Stimulated activated CD8-positive, alpha-beta memory T cell treated with anti-CD3 and anti-CD28 coated beads, Interleukin-12 subunit alpha, Interleukin-12 subunit beta, amount 100 ng/mL, for 24 hours (primary cell): ENCODE data around the gene VSTM1.
"Not testable (repeated sequence)": the region's sequence is repeated elsewhere in the genome, so short reads cannot be mapped to it uniquely, and the experiment has no call there.

ENCODE experiments used
- DNase-seq: peaks from one replicate; pipeline ENCODE4 v3.0.0-alpha.2; 2020; ENCODE audit errors: extremely low read depth

VSTM1 gene

DNA sequence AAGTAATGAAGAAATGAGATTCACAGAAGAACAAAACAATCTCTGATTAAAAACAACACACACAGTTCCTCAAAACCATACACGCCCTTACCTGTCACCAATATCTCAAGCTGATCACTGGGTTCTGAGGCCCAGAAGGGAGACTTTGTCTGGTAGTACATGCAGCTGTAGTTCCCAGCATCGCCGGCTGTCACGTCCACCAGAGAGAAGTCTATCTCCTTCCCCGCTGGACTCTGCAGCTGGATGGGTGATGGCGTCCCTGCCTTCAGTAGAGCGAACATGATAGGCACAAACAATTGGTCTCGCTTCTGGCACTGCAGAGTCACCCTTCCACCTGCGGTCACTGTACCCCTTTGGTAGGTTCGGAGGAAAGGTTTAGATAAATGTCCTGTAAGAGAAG, 10.1 kb upstream of the VSTM1 start:
- DNase-seq: no peak

DNA sequence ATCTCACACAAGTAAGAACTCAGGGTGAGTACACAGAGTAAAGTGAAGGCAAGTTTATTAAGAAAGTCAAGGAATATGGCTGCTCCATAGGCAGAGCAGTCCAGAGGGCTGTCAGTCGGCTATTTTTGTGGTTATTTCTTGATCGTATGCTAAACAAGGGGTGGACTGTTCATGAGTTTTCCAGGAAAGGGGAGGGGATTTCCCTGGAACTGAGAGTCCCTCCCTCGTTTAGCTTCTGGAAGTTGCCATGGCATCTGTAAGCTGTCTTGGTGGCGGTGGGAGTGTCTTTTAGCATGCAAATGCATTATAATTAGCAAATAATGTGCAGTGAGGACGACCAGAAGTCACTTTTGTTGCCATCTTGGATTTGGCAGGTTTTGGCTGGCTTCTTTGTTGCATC, 5.8 kb upstream of the VSTM1 start:
- no peak for DNase-seq

DNA sequence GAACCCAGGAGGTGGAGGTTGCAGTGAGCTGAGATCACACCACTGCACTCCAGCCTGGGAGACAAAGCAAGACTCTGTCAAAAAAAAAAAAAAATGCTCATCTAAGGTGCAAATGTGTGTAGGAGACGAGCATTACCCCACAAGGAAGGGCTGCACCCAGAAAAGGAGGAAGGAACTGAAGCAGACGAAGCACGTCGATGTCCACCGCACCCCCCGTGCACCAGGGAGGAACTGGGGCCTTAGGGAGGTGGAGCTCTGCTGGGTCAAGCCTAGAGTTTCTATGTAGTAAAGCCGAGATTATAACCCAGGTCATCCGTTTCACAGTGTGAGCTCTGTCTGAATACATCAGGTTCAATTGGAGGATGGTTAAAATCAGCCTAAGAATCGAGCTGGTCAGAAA, 1.1 kb downstream of the VSTM1 start:
- DNase-seq: no peak

DNA sequence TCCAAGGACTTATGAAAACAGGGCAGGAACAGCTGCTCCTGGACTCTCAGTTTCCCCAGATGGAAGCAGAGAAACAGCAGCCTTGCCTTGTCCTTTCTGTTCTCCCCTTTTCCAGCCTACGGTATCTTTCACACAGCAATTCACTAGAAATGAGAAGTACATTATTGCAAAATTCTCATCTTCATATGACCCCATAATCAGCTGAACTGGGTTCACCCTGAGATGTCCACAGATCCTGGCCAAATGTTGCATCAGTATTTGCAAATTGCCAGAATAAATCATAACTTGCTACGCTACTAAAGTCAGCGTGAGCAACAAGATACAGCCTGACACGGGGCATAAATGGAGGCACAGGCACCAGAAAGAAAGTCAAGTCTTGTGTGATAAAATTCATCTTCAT, 16.1 kb downstream of the VSTM1 start:
- no peak for DNase-seq

DNA sequence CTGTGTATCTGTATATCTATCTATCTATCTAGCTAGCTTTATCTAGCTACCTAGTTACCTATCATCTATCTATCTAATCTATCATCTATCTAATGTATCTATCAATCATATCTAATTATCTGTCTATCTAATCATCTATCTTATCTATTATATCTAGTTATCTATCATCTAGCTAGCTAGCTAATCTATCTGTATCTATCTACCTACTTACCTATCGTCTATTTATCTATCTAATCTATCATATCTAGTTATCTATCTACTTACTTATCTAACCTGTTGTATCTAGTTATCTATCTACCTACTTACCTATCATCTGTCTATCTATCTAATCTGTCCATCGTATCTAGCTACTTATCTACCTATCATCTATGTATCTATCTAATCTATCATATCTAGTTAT, 17.9 kb downstream of the VSTM1 start:
- DNase-seq: no peak

DNA sequence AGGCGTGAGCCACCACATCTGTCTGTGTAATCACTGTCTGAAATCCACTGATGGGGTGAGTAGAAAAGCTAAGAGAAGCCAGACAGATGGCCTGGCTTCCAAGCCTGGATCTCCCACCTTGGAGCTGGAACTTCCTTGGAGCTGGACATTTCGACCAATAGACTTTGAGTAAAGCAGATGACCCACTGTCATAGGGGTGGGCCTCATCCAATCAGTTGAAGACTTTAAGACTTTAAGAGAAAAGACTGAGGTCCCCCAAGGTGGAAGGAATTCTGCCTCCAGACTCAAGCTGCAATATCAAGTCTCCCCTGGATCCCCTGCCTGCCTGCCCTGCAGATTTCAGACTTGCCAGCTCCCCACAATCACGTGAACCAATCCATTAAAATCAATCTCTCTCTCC, 20.7 kb downstream of the VSTM1 start:
- no peak for DNase-seq

DNA sequence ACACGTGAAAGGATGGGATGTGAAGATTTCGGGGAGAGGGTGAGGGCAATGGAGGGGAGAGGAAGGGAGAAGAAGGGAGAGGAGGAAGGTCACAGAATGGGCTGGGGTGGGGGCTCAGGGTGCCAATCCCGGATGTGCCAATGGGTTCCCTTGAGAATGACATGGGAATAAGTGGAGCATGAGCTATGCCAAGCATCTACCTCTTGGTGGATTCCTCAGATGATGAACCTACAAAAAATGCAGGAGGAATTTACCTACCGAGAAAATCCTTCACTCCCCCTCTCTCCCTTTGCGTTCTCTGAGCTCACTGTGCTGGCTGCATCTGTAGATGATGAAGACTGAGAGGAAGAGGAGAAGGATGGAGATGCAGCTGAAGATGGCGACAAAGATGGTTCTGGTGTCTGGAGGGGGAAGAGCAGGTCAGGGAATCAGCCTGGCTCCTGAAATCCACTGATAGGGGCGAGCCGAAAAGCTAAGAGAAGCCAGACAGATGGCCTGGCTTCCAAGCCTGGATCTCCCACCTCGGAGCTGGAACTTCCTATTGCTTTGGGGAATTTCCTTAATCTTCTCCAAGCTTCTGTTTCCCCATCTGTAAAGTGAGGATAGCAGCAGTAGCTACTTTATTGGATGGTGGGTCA, 21.6 kb downstream of the VSTM1 start:
- no peak for DNase-seq

DNA sequence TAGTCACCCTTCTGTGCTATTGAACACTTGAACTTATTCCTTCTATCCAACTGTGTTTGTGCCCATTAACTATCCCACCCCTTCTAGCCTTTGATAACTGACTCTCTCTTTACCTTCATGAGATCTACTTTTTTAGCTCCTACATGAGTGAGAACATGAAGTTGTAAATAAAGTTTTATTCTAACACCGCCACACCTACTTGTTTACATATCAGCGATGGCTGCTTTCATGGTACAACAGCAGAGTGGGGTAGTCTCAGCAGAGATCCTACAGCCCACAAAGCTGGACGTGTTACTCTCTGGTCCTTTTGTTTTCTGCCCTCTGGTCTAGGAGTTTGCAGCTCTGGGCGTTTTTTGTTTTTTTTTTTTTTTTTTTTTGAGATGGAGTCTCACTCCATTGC, 23.7 kb downstream of the VSTM1 start:
- no peak for DNase-seq

DNA sequence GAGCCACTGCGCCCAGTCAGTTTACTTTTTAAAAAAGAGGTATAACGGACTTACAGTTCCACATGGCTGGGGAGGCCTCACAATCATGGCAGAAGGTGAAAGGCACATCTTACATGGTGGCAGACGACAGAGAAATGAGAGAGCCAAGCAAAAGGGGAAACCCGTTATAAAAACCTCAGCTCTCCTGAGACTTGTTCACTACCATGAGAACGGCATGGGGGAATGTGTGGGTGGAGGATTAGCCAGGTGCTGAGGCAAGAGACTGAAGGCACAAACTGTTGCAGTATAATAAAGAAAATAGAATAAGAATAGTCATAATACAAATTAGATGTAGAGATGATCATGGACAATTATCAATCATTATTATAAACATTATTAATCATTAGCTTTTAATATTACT, 27.2 kb downstream of the VSTM1 start:
- not testable (repeated sequence) for DNase-seq

DNA sequence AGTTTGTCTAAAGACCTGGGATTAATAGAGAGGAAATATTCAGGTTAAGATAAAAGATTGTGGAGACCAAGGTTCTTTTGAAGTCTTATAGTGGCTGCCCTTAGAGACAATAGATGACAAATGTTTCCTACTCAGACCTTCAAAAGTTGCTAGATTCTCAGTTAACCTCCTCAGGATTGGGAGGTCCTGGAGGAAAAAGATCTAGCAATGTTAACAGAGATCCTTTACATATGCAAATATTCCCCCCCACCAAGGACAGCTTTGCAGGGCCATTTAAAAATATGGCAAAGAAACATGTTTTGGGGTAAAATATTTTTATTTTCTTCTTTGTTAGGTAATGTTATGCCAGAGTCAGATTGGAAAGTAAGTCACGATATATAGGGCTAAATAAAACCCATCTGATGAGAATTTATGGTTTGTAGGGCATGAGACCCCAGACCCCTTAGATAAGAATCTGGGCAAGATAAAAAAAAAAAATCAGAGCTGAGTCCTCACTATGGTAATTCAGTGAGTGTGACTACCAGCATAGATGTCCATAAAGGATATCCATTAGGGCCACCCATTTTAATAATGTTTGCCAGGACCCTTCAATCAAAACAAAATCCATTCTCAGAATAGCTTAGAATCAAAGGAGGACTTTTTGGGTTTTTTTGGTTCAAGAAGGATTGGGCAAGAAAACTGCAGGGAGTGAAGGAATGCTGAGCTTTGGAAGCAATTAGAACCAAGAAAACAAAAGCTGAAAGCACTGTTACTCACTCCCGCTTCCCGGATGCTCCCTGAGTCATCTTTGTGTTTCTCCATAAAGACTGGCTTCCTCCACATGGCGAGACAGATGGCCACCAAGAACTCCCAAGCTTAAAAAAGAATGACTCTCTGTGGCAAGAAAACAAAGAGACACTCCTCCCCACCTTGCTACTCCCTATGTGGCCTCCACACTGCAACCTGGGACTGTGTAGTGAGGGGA, 28.2 kb downstream of the VSTM1 start:
- no peak for DNase-seq

DNA sequence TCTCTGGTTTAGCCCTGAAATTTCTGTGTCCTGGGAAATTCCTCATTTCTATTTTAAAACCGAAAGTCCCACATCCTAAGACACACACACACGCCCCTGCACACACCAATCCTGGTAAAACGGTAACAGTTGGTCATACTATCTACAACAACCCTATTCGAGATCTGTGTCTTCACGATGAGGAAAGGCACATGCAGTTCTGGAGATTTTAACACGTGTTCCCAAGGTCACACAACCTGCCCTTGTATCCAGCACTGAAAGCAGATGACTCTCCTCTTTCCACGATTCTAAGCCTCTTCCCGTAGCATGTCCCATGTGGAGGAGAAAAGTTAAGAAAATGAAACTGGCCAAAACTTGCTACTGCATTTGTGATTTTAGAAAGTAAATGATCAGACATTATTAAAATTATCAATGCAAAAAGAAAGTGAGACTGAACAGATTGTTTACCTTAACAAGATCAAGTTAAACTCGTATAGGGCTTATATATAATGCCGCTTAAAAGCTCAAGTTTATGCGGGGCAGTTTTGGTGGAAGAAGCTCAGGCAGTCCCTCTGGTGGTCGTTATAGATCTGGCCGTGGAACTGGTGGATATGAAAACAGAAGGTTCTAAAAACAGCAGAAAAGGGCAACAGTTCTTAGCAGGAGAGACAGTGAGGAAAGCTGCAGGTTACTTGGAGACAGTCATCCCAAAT, 32.7 kb downstream of the VSTM1 start:
- no peak for DNase-seq

DNA sequence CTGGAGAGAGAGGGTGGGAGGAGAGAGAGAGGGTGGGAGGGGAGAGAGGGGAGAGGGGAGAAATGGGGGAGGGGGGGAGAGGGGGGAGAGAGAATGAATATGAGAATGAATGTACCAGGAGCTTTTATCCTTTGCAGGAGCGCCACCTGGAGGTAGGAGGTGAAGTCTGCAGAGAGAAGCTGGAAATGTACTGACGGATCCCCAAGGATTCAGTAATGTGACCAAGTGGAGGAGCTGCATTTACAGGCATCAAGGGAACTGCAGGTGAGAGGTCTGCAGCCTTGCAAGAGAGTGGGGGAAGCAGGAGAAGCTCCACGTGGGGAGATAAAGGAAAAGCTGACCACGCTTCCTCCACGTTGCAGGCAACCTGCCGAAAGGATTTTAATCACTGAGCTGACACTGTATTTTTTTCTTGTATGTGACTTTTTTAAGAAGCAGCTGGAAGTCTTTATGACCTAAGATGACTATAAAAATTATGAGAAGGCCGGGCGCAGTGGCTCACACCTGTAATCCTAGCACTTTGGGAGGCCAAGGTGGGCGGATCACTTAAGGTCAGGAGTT, 33.7 kb downstream of the VSTM1 start:
- no peak for DNase-seq

DNA sequence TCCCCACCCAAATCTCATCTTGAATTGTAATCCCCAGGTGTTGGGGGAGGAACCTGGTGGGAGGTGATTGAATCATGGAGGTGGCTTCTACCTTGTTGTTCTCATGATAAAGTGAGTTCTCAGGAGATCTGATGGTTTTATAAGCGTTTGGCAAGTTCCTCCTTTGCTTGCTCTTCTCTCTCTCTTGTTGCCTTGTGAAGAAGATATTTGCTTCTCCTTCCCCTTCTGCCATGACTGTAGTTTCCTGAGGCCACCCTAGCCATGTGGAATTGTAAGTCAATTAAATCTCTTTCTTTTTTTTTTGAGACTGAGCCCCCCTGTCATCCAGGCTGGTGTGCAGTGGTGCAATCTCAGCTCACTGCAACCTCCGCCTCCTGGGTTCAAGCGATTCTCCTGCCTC, 34.4 kb downstream of the VSTM1 start:
- no peak for DNase-seq

DNA sequence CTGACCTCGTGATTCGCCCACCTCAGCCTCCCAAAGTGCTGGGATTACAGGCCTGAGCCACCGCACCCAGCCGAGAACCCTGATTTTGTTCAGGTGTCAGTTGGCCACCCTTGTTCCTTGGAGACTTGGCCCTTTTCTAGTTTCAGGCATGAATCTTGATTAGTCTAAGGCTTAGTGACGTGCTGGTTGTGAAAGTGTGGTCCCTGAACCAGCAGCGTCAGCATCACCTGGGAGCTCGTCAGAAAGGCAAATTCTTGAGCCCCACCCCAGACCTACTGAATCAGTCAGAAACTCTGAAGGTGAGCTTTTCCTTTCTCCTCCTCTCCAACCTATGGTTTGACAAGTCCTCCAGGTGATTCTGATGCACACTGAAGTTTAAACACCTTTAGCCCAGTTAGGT, 37.0 kb downstream of the VSTM1 start:
- DNase-seq: no peak

DNA sequence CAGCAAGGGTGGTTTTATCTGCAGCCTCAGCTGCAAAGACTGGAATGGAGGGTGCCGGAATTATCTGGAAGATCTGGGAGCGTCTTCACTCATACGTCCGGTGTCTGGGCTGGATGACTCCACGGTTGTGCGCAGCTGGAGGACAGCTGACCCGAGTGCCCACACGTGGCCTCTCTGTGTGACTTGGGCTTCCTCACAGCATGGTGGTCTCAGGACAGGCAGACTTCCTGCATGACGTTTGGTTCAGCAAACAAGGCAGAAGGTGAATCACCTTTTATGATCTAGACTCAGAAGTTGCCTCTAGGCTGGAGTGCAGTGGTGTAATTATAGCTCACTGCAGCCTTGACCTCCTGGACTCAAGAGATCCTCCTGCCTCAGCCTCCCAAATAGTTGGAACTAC, 39.0 kb downstream of the VSTM1 start:
- no peak for DNase-seq

DNA sequence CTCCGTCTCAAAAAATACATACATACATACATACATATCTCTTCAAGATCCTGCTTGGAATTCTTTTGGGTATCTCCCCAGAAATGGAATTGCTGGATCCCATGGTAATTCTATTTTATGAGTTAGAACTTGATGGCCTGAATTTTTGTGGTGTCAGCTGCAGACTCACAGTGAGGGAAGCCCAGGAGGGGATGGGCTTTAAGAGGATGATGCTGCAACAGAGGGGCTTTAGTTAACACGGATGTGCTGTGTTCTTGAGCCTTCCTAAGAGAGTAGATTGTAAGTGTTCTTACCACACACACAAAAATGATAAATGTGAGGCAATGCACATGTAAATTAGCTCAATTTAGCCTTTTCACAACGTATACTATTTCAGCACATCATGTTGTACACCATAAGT, 40.5 kb downstream of the VSTM1 start:
- DNase-seq: no peak

DNA sequence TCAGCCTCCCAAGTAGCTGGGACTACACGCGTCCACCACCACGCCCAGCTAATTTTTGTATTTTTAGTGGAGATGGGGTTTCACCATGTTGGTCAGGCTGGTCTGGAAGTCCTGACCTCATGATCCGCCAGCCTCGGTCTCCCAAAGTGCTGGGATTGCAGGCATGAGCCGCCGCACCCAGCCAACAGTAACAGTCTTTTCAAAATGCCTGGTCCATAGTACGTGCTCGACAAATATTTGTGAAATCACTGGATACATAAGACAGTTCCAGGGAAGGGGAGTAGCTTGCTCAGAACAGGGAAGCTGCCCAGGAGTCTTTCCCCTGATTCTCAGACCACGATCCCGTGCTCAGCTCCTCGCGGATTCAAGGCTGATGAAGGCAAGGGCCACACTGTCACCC, 41.8 kb downstream of the VSTM1 start:
- DNase-seq: no peak

DNA sequence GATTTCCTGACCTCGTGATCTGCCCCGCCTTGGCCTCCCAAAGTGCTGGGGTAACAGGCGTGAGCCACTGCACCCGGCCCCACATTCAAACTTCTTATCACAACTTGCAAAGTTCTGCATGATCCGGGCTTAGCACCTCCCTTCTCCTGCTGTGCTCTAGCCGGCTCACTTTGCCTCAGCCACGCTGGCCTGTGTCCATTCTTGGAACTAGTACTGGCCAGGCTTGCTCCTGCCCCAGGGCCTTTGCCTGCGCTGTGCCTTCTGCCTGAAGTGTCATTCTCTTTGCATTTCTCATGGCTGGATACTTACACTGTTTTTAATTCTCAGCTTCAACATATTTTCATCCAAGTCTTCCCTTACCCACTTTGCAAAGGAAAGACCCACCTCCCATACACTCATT, 42.3 kb downstream of the VSTM1 start:
- DNase-seq: no peak

DNA sequence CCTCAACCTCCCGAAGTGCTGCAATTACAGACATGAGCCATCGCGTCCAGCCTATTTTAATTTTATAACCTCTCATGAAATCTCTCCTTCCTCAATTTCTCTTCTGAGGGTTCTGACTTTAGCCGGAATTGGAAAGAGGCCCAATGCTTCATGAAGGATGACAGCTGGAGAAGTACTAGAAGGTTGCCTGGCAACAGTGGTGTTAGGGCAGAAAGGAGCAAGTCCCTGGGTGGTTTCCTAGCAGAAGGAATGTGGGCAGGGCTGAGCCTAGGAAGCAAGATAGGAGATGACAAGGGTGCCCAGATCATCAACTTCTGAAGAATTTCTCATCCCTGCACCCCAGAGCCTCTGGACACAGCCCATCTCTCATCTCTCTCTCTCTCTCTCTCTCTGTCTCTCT, 46.4 kb downstream of the VSTM1 start:
- DNase-seq: no peak

DNA sequence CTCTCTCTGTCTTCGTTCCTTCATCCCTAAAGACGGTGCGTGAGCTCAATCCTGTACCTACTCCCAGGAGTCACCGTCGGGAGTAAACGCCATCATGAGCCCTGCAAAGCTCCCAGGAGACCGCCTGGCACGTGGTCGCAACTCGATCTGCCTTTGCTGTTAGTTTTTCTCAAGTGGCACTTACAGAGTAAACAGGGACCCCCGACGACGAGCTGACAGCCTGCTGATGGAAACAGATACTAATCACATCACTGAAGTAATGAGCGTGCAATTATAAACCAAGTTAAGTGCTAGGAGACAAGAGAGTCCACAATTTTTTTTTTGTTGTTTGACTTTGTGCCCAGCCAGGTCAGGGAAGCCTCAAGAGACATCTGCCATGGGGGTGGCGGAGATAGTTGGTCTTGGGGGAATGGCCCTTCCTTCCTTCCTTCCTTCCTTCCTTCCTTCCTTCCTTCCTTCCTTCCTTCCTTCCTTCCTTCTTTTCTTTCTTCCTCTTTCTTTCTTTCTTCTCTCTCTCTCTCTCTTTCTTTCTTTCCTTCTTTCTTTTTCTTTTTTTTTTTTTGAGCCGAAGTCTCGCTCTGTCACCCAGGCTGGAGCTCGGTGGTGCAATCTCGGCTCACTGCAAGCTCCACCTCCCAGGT, 48.7 kb downstream of the VSTM1 start:
- no peak for DNase-seq

DNA sequence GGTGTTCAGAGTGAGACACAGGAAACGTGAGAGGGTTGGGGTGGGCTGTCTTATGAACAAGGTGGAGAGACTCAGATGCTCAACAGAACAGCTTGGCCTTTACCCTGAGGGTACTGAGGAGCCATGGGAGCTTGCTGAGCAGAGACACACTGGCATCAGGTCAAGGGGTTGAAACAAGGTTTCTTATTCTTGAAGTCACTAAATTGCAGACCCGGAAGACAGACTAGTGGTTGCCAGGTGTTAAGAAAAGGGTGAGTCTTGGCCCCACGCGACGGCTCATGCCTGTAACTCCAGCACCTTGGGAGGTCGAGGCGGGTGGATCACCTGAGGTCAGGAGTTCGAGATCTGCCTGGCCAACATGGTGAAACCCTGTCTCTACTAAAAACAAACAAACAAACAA, 49.8 kb downstream of the VSTM1 start:
- no peak for DNase-seq
